Heart left ventricle (tissue), 13 donors: ENCODE results near the gene SLC6A11.

ENCODE experiments used
- CTCF ChIP-seq, 12 donors: fragments of 200-600 bp; sonication (generic) in 4 of 12; IDR thresholded peaks; one replicate each; pipeline versions ENCODE4 v1.5.0 to v1.8.0; 2018 to 2022; ENCODE audit warnings: antibody characterized with exemption in 12 of 12, mild to moderate bottlenecking in 5 of 12
- POLR2A ChIP-seq, 2 donors: fragments of 450-650 bp; IDR thresholded peaks; one replicate each; pipeline ENCODE4 v1.6.1; 2017; ENCODE audit warnings: antibody characterized with exemption in 2 of 2, mild to moderate bottlenecking in 2 of 2, moderate library complexity in 2 of 2
- donor health status: ischemic (EF 13 %, LVEDD 7.1; RV severe dilation, severe dysfunction).
- donor health status: DM: no; HTN: yes; CAD: no.
- donor health status: DM: no; HTN: no; CAD: no.
- donor health status: ischemic (EF 25% LVEDD 6.9; RV normal size, moderate dysfunction).
- donor health status: ischemic (EF 25% LVEDD 5.7; RV mildly dilated, moderate dysfunction).
- donor health status: ischemic (EF 35%, LVEDD 5.7; RV mildly dilated, moderate dysfunction).
- donor health status: nonischemic (EF 11% LVEDD 7.7; RV severe dilation, severe dysfunction).
- donor health status: DM: yes; HTN: yes; CAD: no.
- donor health status: PGD.
- donor health status: ischemic (EF 29% LVEDD 5.4; RV normal size, mild dysfunction).
- donor health status: nonischemic (EF 23%, LVEDD 6.1; RV moderate dilation, normal function).

- TF ChIP-seq CTCF (IDR thresholded peaks at IDR 0.05) (no peak), POLR2A (IDR thresholded peaks at IDR 0.05) (no peak)
These were observed 6.9 kb downstream of the SLC6A11 start for GRCh38 chr3:10822708-10823515.
